PC-9 (cell line): ENCODE measurements around the gene SLC22A31.

Source experiments
- EZH2 ChIP-seq: fragments of 200-600 bp; sonication (generic); IDR thresholded peaks from 2 replicates; pipeline ENCODE4 v1.8.0; 2017; ENCODE audit warnings: antibody characterized with exemption, low read depth
- TF ChIP-seq, protein P1 (sequence below): fragments of 200-600 bp; sonication (generic); conservative IDR thresholded peaks from 2 replicates; pipeline ENCODE4 v1.6.1; 2017; ENCODE audit warnings: mixed run types, antibody characterized with exemption, mild to moderate bottlenecking, moderate library complexity

- TF ChIP-seq, protein P1, sequence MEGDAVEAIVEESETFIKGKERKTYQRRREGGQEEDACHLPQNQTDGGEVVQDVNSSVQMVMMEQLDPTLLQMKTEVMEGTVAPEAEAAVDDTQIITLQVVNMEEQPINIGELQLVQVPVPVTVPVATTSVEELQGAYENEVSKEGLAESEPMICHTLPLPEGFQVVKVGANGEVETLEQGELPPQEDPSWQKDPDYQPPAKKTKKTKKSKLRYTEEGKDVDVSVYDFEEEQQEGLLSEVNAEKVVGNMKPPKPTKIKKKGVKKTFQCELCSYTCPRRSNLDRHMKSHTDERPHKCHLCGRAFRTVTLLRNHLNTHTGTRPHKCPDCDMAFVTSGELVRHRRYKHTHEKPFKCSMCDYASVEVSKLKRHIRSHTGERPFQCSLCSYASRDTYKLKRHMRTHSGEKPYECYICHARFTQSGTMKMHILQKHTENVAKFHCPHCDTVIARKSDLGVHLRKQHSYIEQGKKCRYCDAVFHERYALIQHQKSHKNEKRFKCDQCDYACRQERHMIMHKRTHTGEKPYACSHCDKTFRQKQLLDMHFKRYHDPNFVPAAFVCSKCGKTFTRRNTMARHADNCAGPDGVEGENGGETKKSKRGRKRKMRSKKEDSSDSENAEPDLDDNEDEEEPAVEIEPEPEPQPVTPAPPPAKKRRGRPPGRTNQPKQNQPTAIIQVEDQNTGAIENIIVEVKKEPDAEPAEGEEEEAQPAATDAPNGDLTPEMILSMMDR: no peak
- no peak for TF ChIP-seq EZH2
Measured at GRCh38 chr16:89202422-89203215, 2.3 kb upstream of the SLC22A31 start.
